ENCODE results near the gene RESF1. TPM values are rescaled to one million over a fixed set of nuclear protein-coding genes. Genes with fewer than 3 reads are reported as not detected.

The RESF1 gene
- total RNA-seq, 1 donor from 2014 or later, result 113 TPM

DNA sequence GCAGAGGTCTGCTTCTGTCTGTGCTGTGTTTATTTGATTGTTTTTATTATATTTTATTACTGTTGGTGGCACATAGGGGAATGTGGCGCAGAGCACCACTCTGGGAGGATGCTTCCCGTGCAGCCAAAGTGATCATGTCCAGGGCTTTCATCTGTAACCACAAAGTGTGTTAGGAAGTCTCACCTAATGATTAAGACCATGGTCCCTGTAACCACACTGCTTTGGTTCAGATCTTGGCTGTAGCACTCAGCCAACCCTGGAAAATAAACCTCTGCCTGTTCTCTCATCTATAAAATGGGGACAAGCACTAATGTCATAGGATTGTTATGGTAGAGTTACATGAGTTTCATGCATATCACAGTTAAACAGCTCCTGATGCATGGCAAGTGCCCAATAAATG lies 1.9 kb downstream of the RESF1 start:
- H3K27me3 ChIP-seq, result peaks cover 7% of the 10 kb centered on the region
- H3K4me3 ChIP-seq, result peak overlapping the region; percentile 76
- peaks cover 13% of the 10 kb centered on the region for H3K36me3 ChIP-seq
- Mint-ChIP-seq H3K9me3 (peaks cover 31% of the 10 kb centered on the region), H3K4me3 (peak overlapping the region; percentile 99), H3K27me3 (ENCODE audit: insufficient read depth, low read depth) (no peaks in the 10 kb centered on the region), H3K36me3 (peaks cover 49% of the 10 kb centered on the region), H3K4me1 (peaks cover 29% of the 10 kb centered on the region), H3K27ac (no peak overlapping the region)
- no peak overlapping the region for H3K27ac ChIP-seq
- peaks cover 14% of the 10 kb centered on the region for H3K4me1 ChIP-seq
- H3K9ac ChIP-seq, result no peak overlapping the region
- TF ChIP-seq, protein P1, sequence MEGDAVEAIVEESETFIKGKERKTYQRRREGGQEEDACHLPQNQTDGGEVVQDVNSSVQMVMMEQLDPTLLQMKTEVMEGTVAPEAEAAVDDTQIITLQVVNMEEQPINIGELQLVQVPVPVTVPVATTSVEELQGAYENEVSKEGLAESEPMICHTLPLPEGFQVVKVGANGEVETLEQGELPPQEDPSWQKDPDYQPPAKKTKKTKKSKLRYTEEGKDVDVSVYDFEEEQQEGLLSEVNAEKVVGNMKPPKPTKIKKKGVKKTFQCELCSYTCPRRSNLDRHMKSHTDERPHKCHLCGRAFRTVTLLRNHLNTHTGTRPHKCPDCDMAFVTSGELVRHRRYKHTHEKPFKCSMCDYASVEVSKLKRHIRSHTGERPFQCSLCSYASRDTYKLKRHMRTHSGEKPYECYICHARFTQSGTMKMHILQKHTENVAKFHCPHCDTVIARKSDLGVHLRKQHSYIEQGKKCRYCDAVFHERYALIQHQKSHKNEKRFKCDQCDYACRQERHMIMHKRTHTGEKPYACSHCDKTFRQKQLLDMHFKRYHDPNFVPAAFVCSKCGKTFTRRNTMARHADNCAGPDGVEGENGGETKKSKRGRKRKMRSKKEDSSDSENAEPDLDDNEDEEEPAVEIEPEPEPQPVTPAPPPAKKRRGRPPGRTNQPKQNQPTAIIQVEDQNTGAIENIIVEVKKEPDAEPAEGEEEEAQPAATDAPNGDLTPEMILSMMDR (IDR thresholded peaks at IDR 0.05), result no peak
- TF ChIP-seq EZH2 (IDR thresholded peaks at IDR 0.05) (no peak), EZH2phosphoT487 (IDR thresholded peaks at IDR 0.05) (no peak)
- peak overlapping the region; percentile 87 for H3K4me2 ChIP-seq
- DNase-seq (ENCODE audit: low spot score), result no peak
- peaks cover 16% of the 10 kb centered on the region for H4K20me1 ChIP-seq (ENCODE audit: low read depth)
- peaks cover 66% of the 10 kb centered on the region for H3K79me2 ChIP-seq (ENCODE audit: low read depth)
- no peak overlapping the region for H2AFZ ChIP-seq (replicated peaks)
- no peaks in the 10 kb centered on the region for H3K9me3 ChIP-seq (ENCODE audit: low read depth)
- peaks cover 23% of the 10 kb centered on the region for H3F3A ChIP-seq (ENCODE audit: low read depth)

DNA sequence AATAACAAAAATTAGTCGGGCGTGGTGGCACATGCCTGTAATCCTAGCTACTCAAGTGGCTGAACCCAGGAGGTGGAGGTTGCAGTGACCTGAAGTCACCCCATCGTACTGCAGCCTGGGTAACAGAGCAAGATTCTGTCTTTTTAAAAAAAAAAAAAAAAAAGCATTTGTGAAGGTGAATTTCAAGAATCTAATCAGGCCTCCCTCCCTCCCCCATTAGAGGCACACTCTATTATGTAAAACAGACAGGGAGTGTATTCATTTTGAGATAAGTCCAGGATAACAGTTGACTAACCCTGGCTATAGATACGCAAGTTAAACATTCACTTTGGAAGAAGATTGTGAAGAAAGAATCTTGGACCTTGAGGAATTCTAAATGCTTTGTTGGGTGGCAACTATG lies 2.9 kb downstream of the RESF1 start:
- no peak for DNase-seq (ENCODE audit: low spot score)
- Histone ChIP-seq H2AFZ (replicated peaks) (no peak overlapping the region), H3K9ac (no peak overlapping the region), H3F3A (ENCODE audit: low read depth) (peaks cover 32% of the 10 kb centered on the region), H3K27ac (no peak overlapping the region), H3K4me3 (no peak overlapping the region), H3K4me1 (peaks cover 23% of the 10 kb centered on the region), H4K20me1 (ENCODE audit: low read depth) (peaks cover 25% of the 10 kb centered on the region), H3K79me2 (ENCODE audit: low read depth) (peaks cover 75% of the 10 kb centered on the region), H3K36me3 (peaks cover 13% of the 10 kb centered on the region), H3K9me3 (ENCODE audit: low read depth) (no peaks in the 10 kb centered on the region), H3K4me2 (no peak overlapping the region), H3K27me3 (peaks cover 7% of the 10 kb centered on the region)
- H3K36me3 Mint-ChIP-seq, result peaks cover 58% of the 10 kb centered on the region
- H3K4me1 Mint-ChIP-seq, result peaks cover 32% of the 10 kb centered on the region
- no peak overlapping the region for H3K27ac Mint-ChIP-seq
- H3K4me3 Mint-ChIP-seq, result no peak overlapping the region
- H3K9me3 Mint-ChIP-seq, result peaks cover 37% of the 10 kb centered on the region
- no peaks in the 10 kb centered on the region for H3K27me3 Mint-ChIP-seq (ENCODE audit: insufficient read depth, low read depth)
- no peak for TF ChIP-seq EZH2phosphoT487 (IDR thresholded peaks at IDR 0.05)

DNA sequence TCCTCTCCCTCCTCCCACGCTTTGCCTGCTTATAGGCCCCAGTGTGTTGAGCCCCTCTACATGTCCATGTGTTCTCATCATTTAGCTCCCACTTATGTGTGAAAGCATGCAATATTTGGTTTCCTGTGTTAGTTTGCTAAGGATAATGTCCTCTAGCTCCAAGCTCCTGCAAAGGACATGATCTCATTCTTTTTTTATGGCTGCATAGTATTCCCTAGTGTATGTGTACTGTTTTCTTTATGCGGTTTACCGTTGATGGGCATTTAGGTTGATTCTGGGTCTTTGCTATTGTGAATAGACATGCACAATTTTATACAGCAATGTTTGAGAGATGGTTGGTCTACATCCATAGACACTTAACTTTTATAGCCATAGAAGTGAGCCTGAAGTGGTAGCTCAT lies 5.1 kb downstream of the RESF1 start:
- Histone ChIP-seq H4K20me1 (ENCODE audit: low read depth) (peaks cover 27% of the 10 kb centered on the region), H3K27ac (no peak overlapping the region), H3K27me3 (no peaks in the 10 kb centered on the region), H3K79me2 (ENCODE audit: low read depth) (peaks cover 96% of the 10 kb centered on the region), H2AFZ (replicated peaks) (no peak overlapping the region), H3F3A (ENCODE audit: low read depth) (peaks cover 29% of the 10 kb centered on the region), H3K9ac (no peak overlapping the region), H3K9me3 (ENCODE audit: low read depth) (no peaks in the 10 kb centered on the region), H3K4me3 (no peak overlapping the region), H3K4me2 (no peak overlapping the region), H3K36me3 (peaks cover 13% of the 10 kb centered on the region), H3K4me1 (peaks cover 29% of the 10 kb centered on the region)
- Mint-ChIP-seq H3K4me3 (no peak overlapping the region), H3K36me3 (peaks cover 63% of the 10 kb centered on the region), H3K9me3 (peaks cover 46% of the 10 kb centered on the region), H3K27me3 (ENCODE audit: insufficient read depth, low read depth) (no peaks in the 10 kb centered on the region), H3K27ac (no peak overlapping the region), H3K4me1 (peaks cover 25% of the 10 kb centered on the region)
- no peak for DNase-seq (ENCODE audit: low spot score)
- TF ChIP-seq EZH2 (IDR thresholded peaks at IDR 0.05) (no peak), EZH2phosphoT487 (IDR thresholded peaks at IDR 0.05) (no peak)
- TF ChIP-seq, protein P1 (IDR thresholded peaks at IDR 0.05), result no peak

DNA sequence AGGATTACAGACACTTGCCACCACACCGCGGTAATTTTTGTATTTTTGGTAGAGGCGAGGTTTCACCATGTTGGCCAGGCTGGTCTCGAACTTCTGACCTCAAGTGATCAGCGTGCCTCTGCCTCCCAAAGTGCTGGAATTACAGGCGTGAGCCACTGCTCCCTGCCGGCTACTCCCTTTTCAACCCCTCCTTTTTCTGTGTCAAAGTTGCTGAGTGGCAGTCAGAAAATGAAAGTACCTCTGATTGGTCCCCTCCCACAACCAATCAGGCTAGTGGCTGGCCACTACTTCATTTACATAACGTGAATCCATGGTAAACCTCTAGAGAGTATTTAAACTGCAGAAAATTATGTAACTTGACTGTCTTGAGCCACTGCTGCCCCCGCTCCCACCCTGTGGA lies 5.9 kb downstream of the RESF1 start:
- TF ChIP-seq EZH2phosphoT487 (IDR thresholded peaks at IDR 0.05), result no peak
- no peak for TF ChIP-seq EZH2 (IDR thresholded peaks at IDR 0.05)
- TF ChIP-seq, protein P1 (IDR thresholded peaks at IDR 0.05), result no peak
- Histone ChIP-seq H3K27me3 (no peaks in the 10 kb centered on the region), H3K4me1 (peaks cover 29% of the 10 kb centered on the region), H3K27ac (no peak overlapping the region), H3K9ac (no peak overlapping the region), H3K79me2 (ENCODE audit: low read depth) (peaks cover 98% of the 10 kb centered on the region), H3K4me2 (no peak overlapping the region), H3K36me3 (peaks cover 16% of the 10 kb centered on the region), H3K4me3 (no peak overlapping the region), H2AFZ (replicated peaks) (no peak overlapping the region), H3K9me3 (ENCODE audit: low read depth) (no peaks in the 10 kb centered on the region), H3F3A (ENCODE audit: low read depth) (peaks cover 29% of the 10 kb centered on the region), H4K20me1 (ENCODE audit: low read depth) (peaks cover 27% of the 10 kb centered on the region)
- H3K27me3 Mint-ChIP-seq (ENCODE audit: insufficient read depth, low read depth), result no peaks in the 10 kb centered on the region
- H3K9me3 Mint-ChIP-seq, result peaks cover 49% of the 10 kb centered on the region
- H3K4me3 Mint-ChIP-seq, result no peak overlapping the region
- H3K27ac Mint-ChIP-seq, result no peak overlapping the region
- peaks cover 64% of the 10 kb centered on the region for H3K36me3 Mint-ChIP-seq
- no peak for DNase-seq (ENCODE audit: low spot score)
- peaks cover 23% of the 10 kb centered on the region for H3K4me1 Mint-ChIP-seq

All from neural progenitor cell (in vitro differentiated cells).